ENCODE data around the gene PELI2. TPM values are rescaled to one million over a fixed set of nuclear protein-coding genes. Genes with fewer than 3 reads are reported as not detected.

The PELI2 gene
- total RNA-seq, 1 experiment from 2014 or later: 23.5 TPM

GRCh38 chr14:56098021-56098420 lies 20.2 kb upstream of the PELI2 start:
- no peaks in the 10 kb centered on the region for H3K36me3 Mint-ChIP-seq
- ChIA-PET CTCF (interaction anchor here (0.7 kb wide), 1 partner anchor 366 kb away, joined by 3 read pairs; no protein-coding TSS in a partner anchor), POLR2A (no interaction called here)

More at GRCh38 chr14:56098021-56098420, 20.2 kb upstream of the PELI2 start:
- Mint-ChIP-seq H3K27ac (no peak overlapping the region), H3K4me1 (peaks cover 13% of the 10 kb centered on the region), H3K9me3 (0 out of 2 replicates have a peak, but pooled peaks cover 5% of the 10 kb centered on the region), H3K27me3 (ENCODE audit: low read depth) (no peaks in the 10 kb centered on the region), H3K4me3 (no peak overlapping the region)
- TF ChIP-seq ZNF532 (CRISPR knock-in tag; IDR thresholded peaks at IDR 0.05; ENCODE audit: borderline replicate concordance) (no peak), ZNF219 (CRISPR knock-in tag; IDR thresholded peaks at IDR 0.05; ENCODE audit: borderline replicate concordance) (no peak), ZBTB21 (CRISPR knock-in tag; IDR thresholded peaks at IDR 0.05; ENCODE audit: borderline replicate concordance) (no peak), SMAD3 (CRISPR knock-in tag; IDR thresholded peaks at IDR 0.05; ENCODE audit: borderline replicate concordance) (no peak), TEAD1 (CRISPR knock-in tag; IDR thresholded peaks at IDR 0.05) (no peak), ZNF138 (CRISPR knock-in tag; conservative IDR thresholded peaks at IDR 0.05) (no peak), KAT7 (CRISPR knock-in tag; IDR thresholded peaks at IDR 0.05; ENCODE audit: borderline replicate concordance) (no peak), RELA (CRISPR knock-in tag; IDR thresholded peaks at IDR 0.05; ENCODE audit: borderline replicate concordance) (no peak), ESRRA (CRISPR knock-in tag; IDR thresholded peaks at IDR 0.05; ENCODE audit: borderline replicate concordance) (no peak), JUN (CRISPR knock-in tag; IDR thresholded peaks at IDR 0.05) (no peak), CDX4 (CRISPR knock-in tag; IDR thresholded peaks at IDR 0.05; ENCODE audit: borderline replicate concordance) (no peak), ZNF121 (CRISPR knock-in tag; IDR thresholded peaks at IDR 0.05) (no peak), ATF1 (CRISPR knock-in tag; IDR thresholded peaks at IDR 0.05) (no peak), NFE2L1 (CRISPR knock-in tag; IDR thresholded peaks at IDR 0.05) (no peak)
- TF ChIP-seq, protein P1, sequence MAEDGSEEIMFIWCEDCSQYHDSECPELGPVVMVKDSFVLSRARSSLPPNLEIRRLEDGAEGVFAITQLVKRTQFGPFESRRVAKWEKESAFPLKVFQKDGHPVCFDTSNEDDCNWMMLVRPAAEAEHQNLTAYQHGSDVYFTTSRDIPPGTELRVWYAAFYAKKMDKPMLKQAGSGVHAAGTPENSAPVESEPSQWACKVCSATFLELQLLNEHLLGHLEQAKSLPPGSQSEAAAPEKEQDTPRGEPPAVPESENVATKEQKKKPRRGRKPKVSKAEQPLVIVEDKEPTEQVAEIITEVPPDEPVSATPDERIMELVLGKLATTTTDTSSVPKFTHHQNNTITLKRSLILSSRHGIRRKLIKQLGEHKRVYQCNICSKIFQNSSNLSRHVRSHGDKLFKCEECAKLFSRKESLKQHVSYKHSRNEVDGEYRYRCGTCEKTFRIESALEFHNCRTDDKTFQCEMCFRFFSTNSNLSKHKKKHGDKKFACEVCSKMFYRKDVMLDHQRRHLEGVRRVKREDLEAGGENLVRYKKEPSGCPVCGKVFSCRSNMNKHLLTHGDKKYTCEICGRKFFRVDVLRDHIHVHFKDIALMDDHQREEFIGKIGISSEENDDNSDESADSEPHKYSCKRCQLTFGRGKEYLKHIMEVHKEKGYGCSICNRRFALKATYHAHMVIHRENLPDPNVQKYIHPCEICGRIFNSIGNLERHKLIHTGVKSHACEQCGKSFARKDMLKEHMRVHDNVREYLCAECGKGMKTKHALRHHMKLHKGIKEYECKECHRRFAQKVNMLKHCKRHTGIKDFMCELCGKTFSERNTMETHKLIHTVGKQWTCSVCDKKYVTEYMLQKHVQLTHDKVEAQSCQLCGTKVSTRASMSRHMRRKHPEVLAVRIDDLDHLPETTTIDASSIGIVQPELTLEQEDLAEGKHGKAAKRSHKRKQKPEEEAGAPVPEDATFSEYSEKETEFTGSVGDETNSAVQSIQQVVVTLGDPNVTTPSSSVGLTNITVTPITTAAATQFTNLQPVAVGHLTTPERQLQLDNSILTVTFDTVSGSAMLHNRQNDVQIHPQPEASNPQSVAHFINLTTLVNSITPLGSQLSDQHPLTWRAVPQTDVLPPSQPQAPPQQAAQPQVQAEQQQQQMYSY (CRISPR knock-in tag; IDR thresholded peaks at IDR 0.05): no peak
- TF ChIP-seq, protein P2, sequence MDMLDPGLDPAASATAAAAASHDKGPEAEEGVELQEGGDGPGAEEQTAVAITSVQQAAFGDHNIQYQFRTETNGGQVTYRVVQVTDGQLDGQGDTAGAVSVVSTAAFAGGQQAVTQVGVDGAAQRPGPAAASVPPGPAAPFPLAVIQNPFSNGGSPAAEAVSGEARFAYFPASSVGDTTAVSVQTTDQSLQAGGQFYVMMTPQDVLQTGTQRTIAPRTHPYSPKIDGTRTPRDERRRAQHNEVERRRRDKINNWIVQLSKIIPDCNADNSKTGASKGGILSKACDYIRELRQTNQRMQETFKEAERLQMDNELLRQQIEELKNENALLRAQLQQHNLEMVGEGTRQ (CRISPR knock-in tag; IDR thresholded peaks at IDR 0.05): no peak
- ATAC-seq (no peak), DNase-seq (ENCODE audit: low spot score) (no peak)

Measured in WTC11 (cell line).